HFFc6 (cell line): ENCODE results near the gene GREM1. TPM values are rescaled to one million over a fixed set of nuclear protein-coding genes. Genes with fewer than 3 reads are reported as not detected.

ENCODE experiments used
- DNase-seq: peaks from one replicate; pipeline ENCODE4 v3.0.0-alpha.2; 2018
- H3K27ac Mint-ChIP-seq: 2 replicates; pipeline ENCODE4 v1.8.0; 2020; ENCODE audit warnings: mild to moderate bottlenecking, mixed read lengths
- H3K27me3 Mint-ChIP-seq: 2 replicates; pipeline ENCODE4 v1.8.0; 2021; ENCODE audit warnings: mild to moderate bottlenecking, moderate library complexity, mixed read lengths; ENCODE audit not compliant: insufficient read depth
- H3K36me3 Mint-ChIP-seq: 2 replicates; pipeline ENCODE4 v1.8.0; 2021; ENCODE audit warnings: low read depth, mixed read lengths
- H3K4me1 Mint-ChIP-seq: 2 replicates; pipeline ENCODE4 v1.8.0; 2020; ENCODE audit warnings: low read depth, mixed read lengths
- H3K4me3 Mint-ChIP-seq: 2 replicates; pipeline ENCODE4 v1.8.0; 2020; ENCODE audit warnings: mild to moderate bottlenecking, moderate library complexity, mixed read lengths
- H3K9me3 Mint-ChIP-seq: 2 replicates; pipeline ENCODE4 v1.8.0; 2020; ENCODE audit warnings: mild to moderate bottlenecking, mixed read lengths
- total RNA-seq, 6 experiments: library from RNA; stranded (reverse); fragmentation: NEBNext Ultra II Directional; extraction: Animal tissue kit (Norgen Biotek cat#: 25700); gene quantifications; 2 replicates in 1 of 6; 3 replicates in 5 of 6; pipeline ENCODE4 v1.2.3, GENCODE V29; 2021
- TF ChIP-seq, protein P1 (sequence below): fragments of 200-600 bp; sonication (generic); IDR thresholded peaks from 2 replicates; pipeline ENCODE4 v1.5.0; 2021; ENCODE audit warnings: antibody characterized with exemption, mild to moderate bottlenecking

GREM1 gene
- total RNA-seq, 6 experiments from 2014 or later = 2,146 to 4,099 (median 3,549) TPM

DNA sequence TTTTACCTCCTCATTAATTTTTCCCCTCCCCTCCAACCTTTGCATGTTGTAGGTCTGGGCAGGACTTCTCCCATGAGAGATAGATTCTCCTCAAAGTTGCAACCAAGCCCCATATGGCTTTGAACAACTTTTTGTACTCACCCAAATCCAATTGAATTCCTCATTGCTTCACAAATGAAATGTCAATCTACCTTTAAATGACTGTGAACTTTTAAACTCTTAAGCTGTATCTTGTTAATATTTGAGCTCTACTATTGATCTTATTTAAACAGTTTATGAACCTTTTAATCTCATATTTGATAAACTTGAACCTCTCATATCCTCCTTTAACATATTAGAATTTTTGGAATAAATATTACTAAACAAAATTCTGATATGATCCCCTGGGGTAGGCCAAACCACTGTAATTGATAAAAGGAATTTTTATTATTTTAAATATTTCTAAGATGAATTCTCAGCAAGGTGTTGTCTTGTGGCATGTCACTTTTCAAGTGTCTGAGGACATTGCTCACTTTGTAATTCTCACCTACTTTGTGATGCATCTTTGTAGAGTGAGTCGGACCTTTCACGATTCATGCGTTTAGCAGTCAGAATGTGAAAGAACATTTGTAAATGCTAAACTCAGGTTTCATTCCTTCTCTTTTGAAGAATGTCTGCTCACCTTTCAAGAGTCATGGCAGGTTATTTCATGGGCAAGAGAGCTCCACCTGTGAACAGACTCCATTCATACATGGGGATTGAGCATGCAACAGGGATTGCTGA, 23.4 kb upstream of the GREM1 start:
- H3K27ac Mint-ChIP-seq = no peak overlapping the region
- H3K9me3 Mint-ChIP-seq = no peaks in the 10 kb centered on the region
- TF ChIP-seq, protein P1, sequence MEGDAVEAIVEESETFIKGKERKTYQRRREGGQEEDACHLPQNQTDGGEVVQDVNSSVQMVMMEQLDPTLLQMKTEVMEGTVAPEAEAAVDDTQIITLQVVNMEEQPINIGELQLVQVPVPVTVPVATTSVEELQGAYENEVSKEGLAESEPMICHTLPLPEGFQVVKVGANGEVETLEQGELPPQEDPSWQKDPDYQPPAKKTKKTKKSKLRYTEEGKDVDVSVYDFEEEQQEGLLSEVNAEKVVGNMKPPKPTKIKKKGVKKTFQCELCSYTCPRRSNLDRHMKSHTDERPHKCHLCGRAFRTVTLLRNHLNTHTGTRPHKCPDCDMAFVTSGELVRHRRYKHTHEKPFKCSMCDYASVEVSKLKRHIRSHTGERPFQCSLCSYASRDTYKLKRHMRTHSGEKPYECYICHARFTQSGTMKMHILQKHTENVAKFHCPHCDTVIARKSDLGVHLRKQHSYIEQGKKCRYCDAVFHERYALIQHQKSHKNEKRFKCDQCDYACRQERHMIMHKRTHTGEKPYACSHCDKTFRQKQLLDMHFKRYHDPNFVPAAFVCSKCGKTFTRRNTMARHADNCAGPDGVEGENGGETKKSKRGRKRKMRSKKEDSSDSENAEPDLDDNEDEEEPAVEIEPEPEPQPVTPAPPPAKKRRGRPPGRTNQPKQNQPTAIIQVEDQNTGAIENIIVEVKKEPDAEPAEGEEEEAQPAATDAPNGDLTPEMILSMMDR = no peak
- H3K27me3 Mint-ChIP-seq = peaks cover 2% of the 10 kb centered on the region; the same call in 1 of the 2 replicates
- no peak overlapping the region for H3K4me3 Mint-ChIP-seq
- H3K4me1 Mint-ChIP-seq = peaks cover 39% of the 10 kb centered on the region
- no peaks in the 10 kb centered on the region; the same call in 1 of the 2 replicates for H3K36me3 Mint-ChIP-seq
- no peak for DNase-seq

DNA sequence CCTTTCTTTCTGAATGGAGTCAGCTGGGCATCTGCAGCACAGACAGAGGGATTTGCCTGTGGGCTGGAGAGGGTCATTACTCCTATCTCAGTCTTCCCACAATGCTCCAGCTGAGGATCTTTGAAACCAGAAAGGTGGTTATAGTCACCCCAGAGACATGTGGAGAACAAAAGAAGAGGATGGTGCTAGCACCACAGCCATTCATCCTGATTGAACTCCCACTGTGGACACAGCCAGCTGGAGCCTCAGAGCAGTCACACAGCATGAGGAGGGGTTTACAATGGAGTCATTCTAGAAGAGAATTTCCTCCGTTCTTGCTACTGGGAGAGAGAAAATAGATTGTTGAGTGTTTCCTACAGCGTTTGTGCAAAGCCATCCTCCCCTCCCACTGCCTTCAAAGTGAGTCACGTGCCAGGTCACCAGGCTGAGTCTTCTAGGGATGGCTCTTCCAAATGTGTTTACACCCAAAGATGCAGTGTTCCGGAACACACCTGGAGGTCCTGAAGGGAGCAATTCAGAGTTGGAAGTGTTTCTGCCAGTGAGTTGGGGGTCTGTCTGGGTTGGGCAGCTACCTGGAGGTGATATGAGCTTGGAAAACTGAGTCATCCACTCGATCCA, 18.9 kb upstream of the GREM1 start:
- no peak for DNase-seq
- H3K4me3 Mint-ChIP-seq = no peak overlapping the region
- peaks cover 54% of the 10 kb centered on the region for H3K4me1 Mint-ChIP-seq
- peaks cover 5% of the 10 kb centered on the region; the same call in 1 of the 2 replicates for H3K27me3 Mint-ChIP-seq
- H3K27ac Mint-ChIP-seq = peak overlapping the region; percentile 68
- no peaks in the 10 kb centered on the region for H3K9me3 Mint-ChIP-seq
- TF ChIP-seq, protein P1 = no peak
- H3K36me3 Mint-ChIP-seq = no peaks in the 10 kb centered on the region; the same call in 1 of the 2 replicates

DNA sequence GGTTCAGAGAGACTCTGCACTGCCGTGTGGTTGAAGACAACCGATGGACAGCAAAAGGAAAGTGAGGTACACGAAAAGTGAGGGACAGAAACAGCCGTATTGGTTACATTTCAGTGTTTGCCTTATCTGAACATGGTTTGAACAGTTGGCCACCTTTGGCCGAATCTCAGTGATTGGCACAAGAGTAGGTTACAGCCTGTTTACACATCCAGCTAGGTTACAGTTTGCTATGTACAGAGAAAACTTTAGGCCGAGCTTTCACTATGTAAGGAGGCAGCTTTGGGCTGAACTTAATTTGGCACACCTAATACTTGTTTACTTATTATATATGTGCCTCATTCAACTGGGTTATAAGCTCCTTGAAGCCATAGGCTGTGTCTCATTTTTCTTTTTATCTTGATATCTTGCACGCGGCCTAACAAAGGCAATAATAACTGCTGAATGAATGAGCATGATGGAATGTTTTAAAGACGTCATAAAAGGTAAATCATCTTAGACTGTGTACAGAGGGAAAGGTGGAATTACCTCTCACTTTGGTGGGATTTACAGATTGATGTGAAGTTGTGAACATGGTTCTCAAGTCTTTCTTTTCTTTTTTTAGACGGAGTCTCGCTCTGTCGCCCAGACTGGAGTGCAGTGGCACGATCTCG, 17.2 kb upstream of the GREM1 start:
- peak; percentile 32 for DNase-seq
- TF ChIP-seq, protein P1 = no peak
- Mint-ChIP-seq H3K36me3 (no peaks in the 10 kb centered on the region; the same call in 1 of the 2 replicates), H3K4me3 (no peak overlapping the region; the same call in 1 of the 2 replicates), H3K9me3 (no peaks in the 10 kb centered on the region), H3K27me3 (peaks cover 5% of the 10 kb centered on the region; the same call in 1 of the 2 replicates), H3K27ac (peak overlapping the region; percentile 98), H3K4me1 (peaks cover 71% of the 10 kb centered on the region)

DNA sequence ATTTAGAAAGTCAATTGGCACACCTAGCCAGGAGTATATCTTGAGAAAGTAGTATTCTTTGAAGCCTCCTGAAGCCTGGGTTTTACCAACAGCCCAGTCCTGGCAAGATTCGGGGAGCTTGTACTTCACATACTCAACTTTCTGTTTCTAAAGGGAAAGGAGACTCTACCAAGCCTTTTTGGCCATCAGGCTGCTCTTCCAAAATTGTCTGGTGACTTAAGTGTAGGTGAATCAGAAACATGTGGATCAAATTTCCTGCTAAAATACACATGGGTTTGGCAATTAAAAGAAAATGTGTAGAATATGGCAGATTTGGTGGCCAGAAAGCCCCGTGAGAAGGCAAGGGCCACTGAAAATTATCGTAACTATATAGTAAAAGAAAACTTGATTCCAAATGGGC, 15.9 kb upstream of the GREM1 start:
- TF ChIP-seq, protein P1 = no peak
- peaks cover 83% of the 10 kb centered on the region for H3K4me1 Mint-ChIP-seq
- no peaks in the 10 kb centered on the region; the same call in 1 of the 2 replicates for H3K36me3 Mint-ChIP-seq
- H3K27me3 Mint-ChIP-seq = peaks cover 5% of the 10 kb centered on the region; the same call in 1 of the 2 replicates
- peak overlapping the region; percentile 98 for H3K27ac Mint-ChIP-seq
- H3K9me3 Mint-ChIP-seq = no peaks in the 10 kb centered on the region
- DNase-seq = no peak
- peak overlapping the region; percentile 75 for H3K4me3 Mint-ChIP-seq

DNA sequence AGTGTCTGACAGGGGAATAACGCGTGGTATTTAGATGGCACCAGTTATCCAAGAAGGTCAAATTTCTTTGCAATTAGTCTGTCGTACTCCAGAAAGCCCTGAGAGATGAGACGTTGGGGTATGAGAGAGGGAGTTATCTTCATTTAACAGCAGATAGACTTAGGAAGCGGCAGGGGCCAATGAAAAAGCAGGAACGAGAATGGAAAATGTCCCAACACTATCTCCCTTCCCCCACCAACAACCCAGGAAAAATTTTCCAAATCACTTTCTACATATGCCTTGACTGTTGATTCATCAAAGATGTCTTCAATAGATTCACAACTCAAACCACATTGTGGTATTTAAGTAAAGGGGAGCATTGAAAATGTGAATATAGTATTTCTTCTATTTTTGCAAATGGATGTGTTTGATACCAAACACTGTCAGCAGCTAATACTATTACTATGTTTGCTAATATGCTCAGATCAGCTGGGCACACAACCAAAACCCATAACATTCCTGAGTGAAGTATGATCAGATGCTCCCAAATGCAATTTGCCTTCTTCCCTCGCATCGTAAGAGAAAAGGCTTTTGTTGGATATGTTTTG, 13.3 kb upstream of the GREM1 start:
- peak overlapping the region; percentile 86 for H3K27ac Mint-ChIP-seq
- peaks cover 96% of the 10 kb centered on the region for H3K4me1 Mint-ChIP-seq
- H3K27me3 Mint-ChIP-seq = peaks cover 4% of the 10 kb centered on the region; the same call in 1 of the 2 replicates
- TF ChIP-seq, protein P1 = no peak
- DNase-seq = peak; percentile 84
- H3K36me3 Mint-ChIP-seq = peaks cover 4% of the 10 kb centered on the region
- peak overlapping the region; percentile 63 for H3K4me3 Mint-ChIP-seq
- H3K9me3 Mint-ChIP-seq = no peaks in the 10 kb centered on the region
